Mesendoderm (in vitro differentiated cells): ENCODE data around the gene BOC.

Experiments used
- DNase-seq: peaks from one replicate; pipeline ENCODE4 v3.0.0; 2013
- H2AK5ac ChIP-seq: 2 replicates; pipeline ENCODE4 v1.6.1; 2013; ENCODE audit warnings: low read length, inconsistent platforms
- H2BK120ac ChIP-seq: 2 replicates; pipeline ENCODE4 v1.6.1; 2013; ENCODE audit warnings: low read depth, mild to moderate bottlenecking, low read length, moderate library complexity, mixed read lengths
- H2BK15ac ChIP-seq: replicated peaks from 2 replicates; pipeline ENCODE4 v1.6.1; 2013; ENCODE audit warnings: low read depth, mild to moderate bottlenecking, moderate library complexity
- H2BK5ac ChIP-seq: 2 replicates; pipeline ENCODE4 v1.6.1; 2013; ENCODE audit warnings: low read length, inconsistent platforms
- H3K18ac ChIP-seq: 2 replicates; pipeline ENCODE4 v1.6.1; 2013; ENCODE audit warnings: mild to moderate bottlenecking, low read length, mixed read lengths
- H3K23ac ChIP-seq: one replicate; pipeline ENCODE4 v1.6.1; 2013; ENCODE audit warnings: low read length
- H3K27ac ChIP-seq: 2 replicates; pipeline ENCODE4 v1.5.1; 2013; ENCODE audit warnings: low read depth, mild to moderate bottlenecking, inconsistent platforms, low read length, moderate library complexity
- H3K27me3 ChIP-seq: 2 replicates; pipeline ENCODE4 v1.6.1; 2013; ENCODE audit warnings: low read length, control low read depth, mild to moderate bottlenecking, inconsistent platforms; ENCODE audit not compliant: insufficient read depth, poor library complexity
- H3K36me3 ChIP-seq: 2 replicates; pipeline ENCODE4 v1.6.1; 2013; ENCODE audit warnings: low read length, inconsistent platforms; ENCODE audit not compliant: control insufficient read depth, insufficient read depth
- H3K4ac ChIP-seq: one replicate; pipeline ENCODE4 v1.6.1; 2013; ENCODE audit warnings: low read depth, mild to moderate bottlenecking, low read length, moderate library complexity
- H3K4me1 ChIP-seq: 2 replicates; pipeline ENCODE4 v1.6.1; 2013; ENCODE audit warnings: low read depth, low read length, inconsistent platforms; ENCODE audit not compliant: control insufficient read depth
- H3K4me2 ChIP-seq: 2 replicates; pipeline ENCODE4 v1.6.1; 2013; ENCODE audit warnings: low read length
- H3K4me3 ChIP-seq: 2 replicates; pipeline ENCODE4 v1.5.1; 2013; ENCODE audit warnings: mild to moderate bottlenecking, low read length
- H3K56ac ChIP-seq: one replicate; pipeline ENCODE4 v1.6.1; 2013; ENCODE audit warnings: low read length
- H3K79me1 ChIP-seq: 2 replicates; pipeline ENCODE4 v1.6.1; 2013; ENCODE audit warnings: low read length, inconsistent platforms
- H3K79me2 ChIP-seq: 2 replicates; pipeline ENCODE4 v1.6.1; 2013; ENCODE audit warnings: mild to moderate bottlenecking, low read length; ENCODE audit not compliant: control insufficient read depth, insufficient read depth
- H3K9ac ChIP-seq: 2 replicates; pipeline ENCODE4 v1.6.1; 2013; ENCODE audit warnings: low read length, inconsistent platforms
- H4K5ac ChIP-seq: one replicate; pipeline ENCODE4 v1.6.1; 2013; ENCODE audit warnings: low read length
- H4K8ac ChIP-seq: one replicate; pipeline ENCODE4 v1.6.1; 2013; ENCODE audit warnings: low read depth, mild to moderate bottlenecking, control low read depth, low read length, moderate library complexity
- WGBS: extraction: QIAGEN DNeasy Blood & Tissue Kit; methylation state at CpG from one replicate; pipeline ENCODE4 v1.1.7; 2013; ENCODE audit warnings: low lambda C conversion rate, missing lambda C conversion rate; ENCODE audit not compliant: insufficient coverage; ENCODE audit errors: extremely low coverage; 5-methylcytosine and 5-hydroxymethylcytosine counted together

The BOC gene

DNA sequence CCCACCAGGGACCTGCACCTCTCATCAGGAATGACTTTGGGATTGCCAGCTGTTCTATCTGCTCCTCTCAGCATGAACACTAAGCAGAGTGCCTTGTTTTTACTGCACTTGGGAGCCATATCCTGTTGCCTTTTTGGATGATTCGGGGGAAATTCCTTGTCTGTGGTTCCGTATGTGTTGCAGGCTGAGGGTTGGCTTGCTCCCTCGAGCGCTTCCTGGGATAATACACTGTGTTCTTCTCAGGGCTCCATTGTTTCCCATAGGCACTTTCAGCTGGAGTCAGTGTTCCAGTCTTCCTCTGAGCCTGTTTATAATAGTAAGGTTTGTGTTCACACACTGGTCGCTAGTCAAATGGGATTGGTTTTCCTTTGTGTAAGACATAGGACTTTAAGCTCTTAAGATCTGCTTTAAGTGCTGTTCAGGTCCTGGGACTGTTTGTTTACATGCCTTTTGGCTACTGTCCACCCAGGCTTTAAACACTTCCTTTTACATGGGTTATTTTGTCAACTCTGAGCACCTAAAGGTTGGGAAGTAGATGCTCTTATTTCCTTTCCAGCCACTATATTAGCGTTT, 23.4 kb downstream of the BOC start:
- H3K27me3 ChIP-seq: no peaks in the 10 kb centered on the region
- H2BK120ac ChIP-seq: no peak overlapping the region
- no peak overlapping the region for H4K5ac ChIP-seq
- H3K79me2 ChIP-seq: no peaks in the 10 kb centered on the region
- no peak overlapping the region for H3K27ac ChIP-seq
- H3K4me3 ChIP-seq: no peak overlapping the region
- WGBS: no CpG with 5 or more reads among the region's 6 CpGs
- H3K4ac ChIP-seq: no peak overlapping the region
- H3K9ac ChIP-seq: no peak overlapping the region
- no peak overlapping the region for H2BK15ac ChIP-seq
- H3K4me2 ChIP-seq: no peak overlapping the region
- H4K8ac ChIP-seq: no peak overlapping the region
- no peak overlapping the region for H3K18ac ChIP-seq
- peak; percentile 38 for DNase-seq
- no peak overlapping the region for H3K56ac ChIP-seq
- peaks cover 2% of the 10 kb centered on the region for H3K4me1 ChIP-seq
- no peak overlapping the region for H3K23ac ChIP-seq
- H2BK5ac ChIP-seq: no peak overlapping the region
- no peak overlapping the region for H2AK5ac ChIP-seq
- H3K36me3 ChIP-seq: no peaks in the 10 kb centered on the region
- no peaks in the 10 kb centered on the region for H3K79me1 ChIP-seq

DNA sequence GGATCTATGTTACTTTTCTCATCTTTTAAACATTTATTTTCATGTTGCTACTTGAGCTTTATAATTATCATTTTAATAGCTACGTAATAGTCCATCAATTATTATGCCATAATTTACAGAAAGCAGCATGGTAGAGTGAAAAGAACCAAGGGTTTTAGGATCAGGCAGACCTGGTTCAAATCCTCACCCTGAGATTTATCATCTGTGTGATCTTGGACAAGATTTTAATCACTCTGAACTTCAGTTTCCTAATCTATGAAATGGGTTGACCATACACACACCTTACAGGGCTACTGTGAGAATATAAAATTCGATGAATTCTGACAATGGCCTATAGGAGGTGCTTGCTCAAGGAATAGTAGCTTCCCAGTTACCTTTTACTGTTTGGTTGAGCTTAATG, 27.1 kb downstream of the BOC start:
- no peak overlapping the region for H4K8ac ChIP-seq
- no peak overlapping the region for H4K5ac ChIP-seq
- H3K4me1 ChIP-seq: peaks cover 16% of the 10 kb centered on the region
- H3K4me2 ChIP-seq: no peak overlapping the region
- no peak overlapping the region for H3K56ac ChIP-seq
- no peaks in the 10 kb centered on the region for H3K27me3 ChIP-seq
- peak; percentile 33 for DNase-seq
- no peak overlapping the region for H3K27ac ChIP-seq
- H3K36me3 ChIP-seq: no peaks in the 10 kb centered on the region
- no peak overlapping the region for H2AK5ac ChIP-seq
- H3K23ac ChIP-seq: no peak overlapping the region
- no peak overlapping the region for H3K4me3 ChIP-seq
- H3K79me1 ChIP-seq: no peaks in the 10 kb centered on the region
- H3K79me2 ChIP-seq: no peaks in the 10 kb centered on the region
- H2BK120ac ChIP-seq: no peak overlapping the region
- no peak overlapping the region for H3K18ac ChIP-seq
- no peak overlapping the region for H3K4ac ChIP-seq
- no CpG with 5 or more reads among the region's 2 CpGs for WGBS
- no peak overlapping the region for H2BK15ac ChIP-seq
- no peak overlapping the region for H3K9ac ChIP-seq
- no peak overlapping the region for H2BK5ac ChIP-seq

DNA sequence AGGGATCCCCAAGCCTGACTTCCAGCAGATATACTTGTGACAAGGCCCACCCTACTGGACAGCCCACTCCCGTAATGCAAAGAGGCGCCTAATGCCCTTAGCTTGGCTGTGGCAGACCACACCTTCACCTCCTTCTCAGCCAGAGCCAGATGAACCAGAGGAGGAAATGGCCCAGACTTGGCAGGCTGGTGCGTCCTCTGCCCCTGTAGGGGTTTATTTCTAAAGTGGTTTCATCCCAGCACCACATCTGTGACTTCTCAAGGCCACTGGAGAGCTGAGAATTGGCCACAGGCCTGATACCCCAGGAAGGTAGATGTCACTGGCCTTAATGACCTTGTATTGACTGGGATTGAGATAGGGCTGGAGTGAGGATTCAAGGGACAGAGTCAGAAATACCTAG, 29.5 kb downstream of the BOC start:
- Histone ChIP-seq H4K8ac (no peak overlapping the region), H2BK15ac (no peak overlapping the region), H3K27ac (peak overlapping the region; percentile 22), H3K27me3 (no peaks in the 10 kb centered on the region), H3K18ac (no peak overlapping the region), H2AK5ac (no peak overlapping the region), H3K4me3 (no peak overlapping the region), H3K9ac (no peak overlapping the region), H3K56ac (peak overlapping the region; percentile 65), H3K79me1 (no peaks in the 10 kb centered on the region), H3K23ac (no peak overlapping the region), H2BK120ac (no peak overlapping the region), H3K4me2 (no peak overlapping the region), H3K36me3 (no peaks in the 10 kb centered on the region), H2BK5ac (peak overlapping the region; percentile 27), H3K4me1 (peaks cover 20% of the 10 kb centered on the region), H4K5ac (no peak overlapping the region), H3K4ac (no peak overlapping the region), H3K79me2 (no peaks in the 10 kb centered on the region)
- WGBS: no CpG with 5 or more reads among the region's 3 CpGs
- DNase-seq: peak; percentile 65

DNA sequence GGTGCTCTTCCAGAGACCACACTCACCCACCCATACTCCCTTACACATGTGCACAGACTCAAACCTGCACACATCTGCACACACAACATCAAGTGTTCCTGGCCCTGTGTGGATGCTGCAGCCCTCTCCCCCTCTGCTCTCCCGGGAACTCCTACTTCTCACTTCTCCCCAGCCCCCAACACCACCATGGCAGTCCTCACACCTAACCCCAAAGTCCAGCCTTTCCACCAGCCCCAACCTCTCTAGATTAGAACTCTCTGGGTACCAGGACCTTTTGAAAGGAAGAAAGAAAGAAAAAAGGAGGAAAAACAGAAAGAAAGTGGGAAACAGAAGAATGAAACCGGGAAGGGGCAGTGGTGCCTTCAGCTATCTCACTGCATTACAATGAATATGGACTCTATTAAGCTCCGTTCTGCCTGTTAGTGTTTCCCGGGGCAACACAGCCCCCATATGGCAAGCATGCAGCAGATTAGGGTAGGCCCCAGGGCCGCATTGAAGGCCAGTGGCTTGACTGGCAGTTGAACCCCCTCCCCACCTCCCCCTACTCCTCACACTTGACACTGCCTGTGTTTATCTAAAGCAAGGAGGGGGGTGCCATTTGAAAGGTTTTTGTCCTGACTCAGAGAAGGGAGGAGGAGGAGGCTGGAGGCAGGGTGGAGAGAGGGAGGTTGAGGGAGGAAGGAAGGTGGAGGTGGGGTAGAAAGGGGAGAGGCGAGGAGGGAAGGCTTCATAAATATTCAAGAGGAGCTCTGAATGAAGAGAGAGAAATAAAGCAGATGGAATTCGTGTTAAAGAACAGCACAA, 30.1 kb downstream of the BOC start:
- no peaks in the 10 kb centered on the region for H3K79me2 ChIP-seq
- H3K27me3 ChIP-seq: no peaks in the 10 kb centered on the region
- H3K4me1 ChIP-seq: peaks cover 20% of the 10 kb centered on the region
- H3K4ac ChIP-seq: no peak overlapping the region
- no peak overlapping the region for H2BK120ac ChIP-seq
- peak overlapping the region; percentile 19 for H3K18ac ChIP-seq
- H3K56ac ChIP-seq: peak overlapping the region; percentile 65
- H2AK5ac ChIP-seq: no peak overlapping the region
- no peak overlapping the region for H2BK15ac ChIP-seq
- no peaks in the 10 kb centered on the region for H3K79me1 ChIP-seq
- peak overlapping the region; percentile 22 for H3K27ac ChIP-seq
- no peak overlapping the region for H3K9ac ChIP-seq
- H3K23ac ChIP-seq: no peak overlapping the region
- H2BK5ac ChIP-seq: peak overlapping the region; percentile 12
- WGBS: 100% methylated on average over 1 of the region's 7 CpGs
- DNase-seq: peak; percentile 96
- no peak overlapping the region for H3K4me3 ChIP-seq
- H4K8ac ChIP-seq: no peak overlapping the region
- no peak overlapping the region for H3K4me2 ChIP-seq
- no peak overlapping the region for H4K5ac ChIP-seq
- no peaks in the 10 kb centered on the region for H3K36me3 ChIP-seq

DNA sequence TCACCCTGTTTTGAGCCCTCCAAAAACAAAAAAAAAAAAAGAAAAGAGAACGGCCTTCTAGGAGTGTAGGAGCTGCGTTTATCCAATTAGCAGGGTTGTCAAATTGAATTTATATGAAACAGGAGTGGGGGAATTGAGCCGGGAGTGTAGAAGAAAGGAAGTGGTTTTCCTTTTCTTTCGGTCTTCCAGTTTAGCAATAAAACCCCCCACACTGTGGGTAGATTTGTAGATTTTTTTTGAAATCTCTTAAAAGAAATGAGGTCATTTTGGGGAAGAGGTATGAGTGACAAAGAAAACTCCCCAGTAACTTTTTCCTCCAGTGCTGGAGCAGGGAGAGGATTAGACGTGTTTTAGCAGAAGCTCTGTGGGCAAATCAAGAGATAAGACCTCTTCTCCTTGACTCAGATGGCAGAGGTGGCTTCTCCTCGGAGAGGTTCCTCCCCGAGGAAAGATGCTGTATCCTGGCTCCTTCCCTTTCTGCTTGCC, 30.8 kb downstream of the BOC start:
- Histone ChIP-seq H3K27ac (no peak overlapping the region), H3K4me1 (peaks cover 20% of the 10 kb centered on the region), H2AK5ac (no peak overlapping the region), H3K79me1 (no peaks in the 10 kb centered on the region), H3K23ac (no peak overlapping the region), H3K27me3 (no peaks in the 10 kb centered on the region), H4K8ac (no peak overlapping the region), H3K4me3 (no peak overlapping the region), H3K36me3 (no peaks in the 10 kb centered on the region), H3K18ac (peak overlapping the region; percentile 25), H3K4me2 (no peak overlapping the region), H3K56ac (no peak overlapping the region), H4K5ac (no peak overlapping the region), H3K4ac (no peak overlapping the region), H3K79me2 (no peaks in the 10 kb centered on the region), H2BK15ac (no peak overlapping the region), H2BK5ac (no peak overlapping the region), H2BK120ac (no peak overlapping the region), H3K9ac (no peak overlapping the region)
- WGBS: no CpG with 5 or more reads among the region's 7 CpGs
- DNase-seq: peak; percentile 51
